GM12878 (cell line): ENCODE data around the gene TUBA3E. TPM values are rescaled to one million over a fixed set of nuclear protein-coding genes. Genes with fewer than 3 reads are reported as not detected.
"Not testable (repeated sequence)": the region's sequence is repeated elsewhere in the genome, so short reads cannot be mapped to it uniquely, and the experiment has no call there.

ENCODE experiments used
- ATAC-seq: fragments of 200-7000 bp; cut with Tn5 transposase; 3 replicates; pipeline ENCODE4 v1.9.1; 2020; ENCODE audit warnings: mild to moderate bottlenecking, moderate library complexity
- BruUV-seq: library from RNA; stranded (reverse); fragments of 400-500 nt; replicated peaks from 2 replicates; lab custom pipeline; 2021; lab: Mats Ljungman, UMichigan
- CTCF ChIA-PET: fragments of 300-600 bp; sonication (Branson Sonifier 250); formaldehyde crosslinking; extraction: SDS; loops from one replicate; lab custom pipeline; 2021; ENCODE audit warnings: inconsistent platforms; lab: Yijun Ruan, JAX
- POLR2A ChIA-PET: fragments of 350-600 bp; formaldehyde crosslinking; extraction: SDS; loops from one replicate; lab custom pipeline; 2021; ENCODE audit warnings: inconsistent platforms; lab: Charles Lee
- RAD21 ChIA-PET: fragments of 300-600 bp; sonication (Branson Sonifier 250); formaldehyde crosslinking; loops from one replicate; lab custom pipeline; 2023; ENCODE audit warnings: antibody characterized with exemption; ENCODE audit not compliant: unreplicated experiment; lab: Charles Lee
- SMC1A ChIA-PET: fragments of 300-600 bp; sonication (Branson Sonifier 250); formaldehyde crosslinking; loops from one replicate; lab custom pipeline; 2023; ENCODE audit not compliant: unreplicated experiment, uncharacterized antibody; lab: Charles Lee
- DNase-seq: peaks from one replicate; pipeline ENCODE4 v3.0.0-alpha.2; 2011; ENCODE audit warnings: low read depth, low spot score
- FAIRE-seq: peaks from 3 replicates; lab custom pipeline; 2011; peaks lifted over from hg19 to GRCh38; lab: Jason Lieb, UNC
- H2AFZ ChIP-seq: 2 replicates; pipeline ENCODE4 v1.6.0; 2011; ENCODE audit warnings: low read depth, low read length, control low read depth; ENCODE audit not compliant: control insufficient read depth
- H3K27ac ChIP-seq: 2 replicates; pipeline ENCODE4 v1.5.1; 2011; ENCODE audit warnings: control low read depth; ENCODE audit not compliant: control insufficient read depth, insufficient read depth
- H3K27me3 ChIP-seq, 2 experiments: replicated peaks in 1 of 2; 2 replicates each; pipeline versions ENCODE4 v1.6.0 to v1.6.1; 2011; ENCODE audit warnings: low read length in 1 of 2; ENCODE audit not compliant: control insufficient read depth in 2 of 2, insufficient read depth in 2 of 2
- H3K36me3 ChIP-seq, 2 experiments: 2 replicates each; pipeline ENCODE4 v1.5.1; 2011; ENCODE audit warnings: low read length in 1 of 2; ENCODE audit not compliant: control insufficient read depth in 2 of 2, insufficient read depth in 2 of 2
- H3K4me1 ChIP-seq: 2 replicates; pipeline ENCODE4 v1.6.1; 2011; ENCODE audit warnings: mild to moderate bottlenecking, low read length, moderate library complexity, mixed read lengths; ENCODE audit not compliant: control insufficient read depth, insufficient read depth
- H3K4me2 ChIP-seq: 2 replicates; pipeline ENCODE4 v1.6.0; 2011; ENCODE audit warnings: control low read depth; ENCODE audit not compliant: control insufficient read depth, insufficient read depth
- H3K4me3 ChIP-seq: fragments of 200-600 bp; sonication (generic); 2 replicates; pipeline ENCODE4 v1.5.1; 2016
- H3K79me2 ChIP-seq: 2 replicates; pipeline ENCODE4 v1.6.0; 2011; ENCODE audit warnings: low read length; ENCODE audit not compliant: control insufficient read depth, insufficient read depth
- H3K9ac ChIP-seq: 2 replicates; pipeline ENCODE4 v1.8.0; 2011; ENCODE audit warnings: low read length, control low read depth, mixed read lengths; ENCODE audit not compliant: control insufficient read depth, insufficient read depth
- H3K9me3 ChIP-seq: replicated peaks from 3 replicates; pipeline ENCODE4 v1.5.1; 2011; ENCODE audit warnings: mild to moderate bottlenecking, low read length; ENCODE audit not compliant: control insufficient read depth, insufficient read depth
- H4K20me1 ChIP-seq: 2 replicates; pipeline ENCODE4 v1.6.0; 2011; ENCODE audit not compliant: control insufficient read depth, insufficient read depth
- WGBS: methylation state at CpG from one replicate; pipeline ENCODE4 v1.1.6; 2016; ENCODE audit warnings: low lambda C conversion rate; ENCODE audit not compliant: insufficient replicate concordance, insufficient coverage; ENCODE audit errors: missing lambda C conversion rate; 5-methylcytosine and 5-hydroxymethylcytosine counted together
- in situ Hi-C: fragments of 300-500 bp; cut with MboI; formaldehyde crosslinking; loops from 9 replicates; pipeline ENCODE4 v1.14.3; 2018; ENCODE audit warnings: mixed read lengths
- intact Hi-C: fragments of 100-400 bp; cut with micrococcal nuclease; formaldehyde crosslinking; loops from one replicate; pipeline ENCODE4 v1.14.2; 2022; ENCODE audit not compliant: unreplicated experiment
- polyA plus RNA-seq, 11 experiments: library from polyadenylated mRNA; depleted of rRNA in 4 of 11; unstranded in 6 of 11; stranded (reverse) in 5 of 11; fragments of >200 nt; fragmentation: Nextera tagmentation in 4 of 11; fragmentation: Illumina TruSeq in 1 of 11; extraction: Ambion mirVana in 4 of 11; extraction: Trizol in 1 of 11; gene quantifications; 1 replicate in 1 of 11; 2 replicates in 10 of 11; pipeline versions ENCODE4 v1.2.1 to v1.2.3, GENCODE V29; 2011 to 2016; ENCODE audit warnings: inconsistent platforms in 2 of 11, missing spikeins in 2 of 11, low read depth in 1 of 11
- total RNA-seq, 4 experiments: library from RNA; depleted of rRNA in 3 of 4; stranded (reverse); fragments of >200 nt in 3 of 4; fragmentation: Illumina TruSeq in 1 of 4; extraction: Trizol in 1 of 4; gene quantifications; 2 replicates each; pipeline versions ENCODE4 v1.2.1 to v1.2.3, GENCODE V29; 2013 to 2021

The TUBA3E gene
- total and polyA plus RNA-seq, 10 of the 15 experiments (the other 5 are each of a cell fraction or from before 2014, with no cell fraction given), result not detected

DNA sequence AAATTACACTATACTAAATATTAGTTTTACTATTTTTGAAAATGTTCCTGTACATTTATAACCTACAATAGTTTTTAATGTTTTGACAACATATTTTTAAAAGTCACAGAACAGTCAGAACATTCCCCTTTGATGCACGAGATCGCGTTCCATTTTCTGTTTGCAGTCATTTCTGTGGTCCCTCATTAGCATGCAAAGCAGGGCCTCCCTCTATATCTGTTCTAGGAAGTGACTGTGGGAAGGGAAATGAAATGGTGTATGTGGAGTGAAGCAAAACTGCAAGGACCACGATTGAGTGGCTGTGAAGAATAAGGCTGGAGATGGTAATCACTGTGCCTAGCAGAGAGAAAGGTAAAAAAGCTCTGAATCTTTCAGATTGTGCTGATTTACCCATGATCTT is 24.3 kb upstream of the TUBA3E start:
- H3K4me2 ChIP-seq, DNase-seq, H4K20me1 ChIP-seq, H3K27me3 ChIP-seq, H3K79me2 ChIP-seq, SMC1A ChIA-PET, H3K27ac ChIP-seq, H3K9ac ChIP-seq, BruUV-seq, intact Hi-C loops, RAD21 ChIA-PET, CTCF ChIA-PET, in situ Hi-C loops, POLR2A ChIA-PET, H3K4me3 ChIP-seq, H3K36me3 ChIP-seq, H3K4me1 ChIP-seq, H3K9me3 ChIP-seq, H2AFZ ChIP-seq: not testable (repeated sequence)
- peak; percentile 88 for FAIRE-seq
- peak; percentile 57 for ATAC-seq
- WGBS, result 0% methylated on average over 4 of the region's 4 CpGs

DNA sequence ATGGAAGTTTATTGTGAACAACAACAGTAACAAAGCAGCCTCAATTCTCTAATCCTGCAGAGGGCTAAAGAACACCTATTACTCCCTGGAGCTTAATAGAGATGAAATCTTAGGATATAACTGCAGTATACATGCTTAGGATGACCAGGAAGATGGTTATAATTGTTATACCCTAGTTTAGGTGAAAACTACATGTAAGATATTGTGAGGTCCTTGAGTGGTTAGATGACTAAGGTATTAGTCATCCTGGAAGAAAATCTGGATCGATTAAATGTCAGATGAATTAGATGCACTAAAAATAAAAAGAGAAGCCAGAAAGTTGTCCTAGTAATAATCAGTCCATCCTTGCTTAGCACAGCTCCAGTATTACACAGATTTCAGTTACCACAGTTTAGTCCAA is 22.3 kb upstream of the TUBA3E start:
- SMC1A ChIA-PET, H3K9ac ChIP-seq, H3K9me3 ChIP-seq, POLR2A ChIA-PET, H3K27ac ChIP-seq, H3K4me3 ChIP-seq, H3K36me3 ChIP-seq, H3K27me3 ChIP-seq, BruUV-seq, FAIRE-seq, H4K20me1 ChIP-seq, H3K4me1 ChIP-seq, H3K79me2 ChIP-seq, in situ Hi-C loops, ATAC-seq, CTCF ChIA-PET, DNase-seq, H3K4me2 ChIP-seq, H2AFZ ChIP-seq, intact Hi-C loops, RAD21 ChIA-PET: not testable (repeated sequence)
- WGBS, result 0% methylated on average over 1 of the region's 1 CpG

DNA sequence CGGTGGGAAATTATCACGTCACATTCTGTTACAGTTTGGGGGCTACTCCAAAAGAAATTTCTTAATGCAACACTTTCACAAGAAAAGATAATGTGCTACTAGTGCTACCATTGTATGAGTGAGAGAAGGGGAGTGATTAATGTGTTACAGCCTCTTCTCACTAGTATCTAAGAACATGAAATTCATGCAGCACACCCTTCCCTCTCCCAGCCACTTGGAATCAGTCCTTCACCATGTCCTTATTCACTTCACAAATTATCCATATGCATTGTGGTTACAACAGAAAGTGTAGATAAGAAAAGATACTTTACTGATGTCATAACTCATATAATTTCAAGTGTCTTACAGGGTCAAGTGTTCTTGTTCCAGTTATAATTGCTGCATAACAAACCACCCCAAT is 20.9 kb upstream of the TUBA3E start:
- FAIRE-seq, ATAC-seq, H3K4me3 ChIP-seq, H3K27me3 ChIP-seq, H2AFZ ChIP-seq, H3K9me3 ChIP-seq, H3K36me3 ChIP-seq, BruUV-seq, RAD21 ChIA-PET, H3K4me2 ChIP-seq, H4K20me1 ChIP-seq, H3K27ac ChIP-seq, POLR2A ChIA-PET, DNase-seq, SMC1A ChIA-PET, CTCF ChIA-PET, H3K79me2 ChIP-seq, intact Hi-C loops, H3K4me1 ChIP-seq, H3K9ac ChIP-seq: not testable (repeated sequence)
- in situ Hi-C loops, result loop anchor here (10.0 kb wide), 1 partner anchor 1236 kb away; no protein-coding TSS in a partner anchor
- 60% methylated on average over 2 of the region's 2 CpGs for WGBS

DNA sequence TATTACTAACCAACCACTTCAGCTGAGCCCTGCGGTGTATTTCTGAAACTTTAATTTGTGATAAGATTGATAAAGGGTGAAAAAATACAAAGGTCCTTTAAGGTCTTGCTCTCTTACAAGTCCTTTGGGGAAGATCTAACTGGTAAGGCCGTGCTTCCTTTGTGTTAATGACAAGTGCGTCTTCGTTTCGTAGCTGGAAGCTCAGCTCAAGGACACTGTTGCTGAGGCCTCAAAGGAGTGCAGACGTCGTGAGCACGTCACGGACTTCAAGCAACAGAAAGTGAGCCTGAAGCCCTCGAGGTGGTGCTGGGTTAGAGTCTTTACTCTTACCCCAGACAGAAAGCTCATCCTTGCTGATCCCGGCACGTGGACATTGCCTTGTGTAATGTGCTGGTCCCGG is 8.8 kb upstream of the TUBA3E start:
- in situ Hi-C loops, H3K4me1 ChIP-seq, POLR2A ChIA-PET, H3K4me2 ChIP-seq, H3K27me3 ChIP-seq, intact Hi-C loops, H3K4me3 ChIP-seq, H3K9ac ChIP-seq, H3K79me2 ChIP-seq, H3K27ac ChIP-seq, DNase-seq, H3K9me3 ChIP-seq, H4K20me1 ChIP-seq, SMC1A ChIA-PET, RAD21 ChIA-PET, H2AFZ ChIP-seq, BruUV-seq, ATAC-seq, CTCF ChIA-PET, H3K36me3 ChIP-seq: not testable (repeated sequence)
- WGBS, result 58% methylated on average over 10 of the region's 13 CpGs
- peak; percentile 44 for FAIRE-seq
